K562 (cell line): ENCODE results near the gene SEBOX. TPM values are rescaled to one million over a fixed set of nuclear protein-coding genes. Genes with fewer than 3 reads are reported as not detected.
A peak's percentile ranks its signal among the peaks of the same experiment; 100 is the strongest.

Experiments used
- ARID2 ChIP-seq: fragments of 450-650 bp; IDR thresholded peaks from 2 replicates; pipeline ENCODE4 v1.6.1; 2017; ENCODE audit warnings: antibody characterized with exemption, mild to moderate bottlenecking
- C11orf30 ChIP-seq: fragments of 450-650 bp; IDR thresholded peaks from 2 replicates; pipeline ENCODE4 v1.6.1; 2016; ENCODE audit warnings: low read depth, mild to moderate bottlenecking
- DACH1 ChIP-seq: fragments of 450-650 bp; IDR thresholded peaks from 2 replicates; pipeline ENCODE4 v1.6.1; 2018; ENCODE audit not compliant: partially characterized antibody
- GTF2F1 ChIP-seq: IDR thresholded peaks from 2 replicates; pipeline ENCODE4 v1.6.1; 2011; ENCODE audit warnings: low read depth, low read length, improper control_type of control experiment
- KDM5B ChIP-seq: fragments of 200-600 bp; sonication (generic); IDR thresholded peaks from 2 replicates; pipeline ENCODE4 v1.6.1; 2012; ENCODE audit warnings: low read depth, mild to moderate bottlenecking, moderate library complexity, low read length, control low read depth, inconsistent platforms; ENCODE audit not compliant: insufficient replicate concordance
- MAFK ChIP-seq: IDR thresholded peaks from 2 replicates; pipeline ENCODE4 v1.6.1; 2011; ENCODE audit warnings: low read length, improper control_type of control experiment
- NFIC ChIP-seq: fragments of 450-650 bp; IDR thresholded peaks from 2 replicates; pipeline ENCODE4 v1.6.1; 2017; ENCODE audit warnings: mild to moderate bottlenecking, inconsistent platforms
- NR1H2 ChIP-seq: sonication (generic); formaldehyde crosslinking; IDR thresholded peaks from 2 replicates; pipeline ENCODE4 v1.4.0; 2020; ENCODE audit warnings: mild to moderate bottlenecking, missing genetic modification reagents
- NR3C1 ChIP-seq: sonication (generic); formaldehyde crosslinking; IDR thresholded peaks from 2 replicates; pipeline ENCODE4 v1.8.1; 2022; ENCODE audit warnings: missing genetic modification reagents
- PHF8 ChIP-seq: fragments of 200-600 bp; sonication (generic); IDR thresholded peaks from 2 replicates; pipeline ENCODE4 v1.6.1; 2012; ENCODE audit warnings: mixed run types, mild to moderate bottlenecking, inconsistent platforms, low read length, moderate library complexity, borderline replicate concordance
- PREB ChIP-seq: sonication (generic); formaldehyde crosslinking; IDR thresholded peaks from 2 replicates; pipeline ENCODE4 v1.8.1; 2023; ENCODE audit warnings: mild to moderate bottlenecking, missing genetic modification reagents
- RBM17 ChIP-seq: fragments of 200-400 bp; formaldehyde crosslinking; IDR thresholded peaks from 2 replicates; pipeline ENCODE4 v1.6.1; 2017; ENCODE audit warnings: low read depth, mild to moderate bottlenecking, low read length, borderline replicate concordance
- SMARCA5 ChIP-seq: fragments of 450-650 bp; IDR thresholded peaks from 2 replicates; pipeline ENCODE4 v1.6.1; 2016
- TSC22D4 ChIP-seq: fragments of 450-650 bp; IDR thresholded peaks from 2 replicates; pipeline ENCODE4 v1.6.1; 2016; ENCODE audit warnings: missing genetic modification characterization, missing biosample characterization, control low read depth
- UBTF ChIP-seq, 2 experiments: IDR thresholded peaks; 2 replicates each; pipeline ENCODE4 v1.6.1; 2012; ENCODE audit warnings: improper control_type of control experiment in 2 of 2, low read depth in 2 of 2, low read length in 2 of 2, borderline replicate concordance in 1 of 2
- ZBTB11 ChIP-seq, 3 experiments: fragments of 200-800 bp in 1 of 3; fragments of 250-450 bp in 1 of 3; fragments of 450-650 bp in 1 of 3; sonication (Bioruptor Pico) in 1 of 3; sonication (Bioruptor generic) in 1 of 3; formaldehyde crosslinking in 1 of 3; IDR thresholded peaks; 2 replicates each; pipeline versions ENCODE4 v1.6.1 to v1.8.0; 2016 to 2022; ENCODE audit warnings: mild to moderate bottlenecking in 2 of 3, missing genetic modification characterization in 2 of 3, missing compliant biosample characterization in 1 of 3, moderate library complexity in 1 of 3
- ZBTB7A ChIP-seq: IDR thresholded peaks from 2 replicates; pipeline ENCODE4 v1.6.1; 2011; ENCODE audit warnings: low read depth, mild to moderate bottlenecking, low read length, moderate library complexity, borderline replicate concordance; ENCODE audit not compliant: control insufficient read depth
- ZNF175 ChIP-seq: fragments of 200-800 bp; sonication (Bioruptor generic); IDR thresholded peaks from 2 replicates; pipeline ENCODE4 v1.6.1; 2016; ENCODE audit warnings: low read depth, mild to moderate bottlenecking, missing genetic modification characterization, missing compliant biosample characterization
- ZNF41 ChIP-seq: fragments of 250-450 bp; sonication (Bioruptor Pico); conservative IDR thresholded peaks from 2 replicates; pipeline ENCODE4 v1.4.0; 2020; ENCODE audit warnings: mild to moderate bottlenecking
- polyA plus RNA-seq, 8 experiments: library from polyadenylated mRNA; depleted of rRNA in 4 of 8; stranded (reverse) in 5 of 8; unstranded in 3 of 8; fragments of >200 nt; fragmentation: Nextera tagmentation in 2 of 8; fragmentation: Illumina TruSeq in 1 of 8; extraction: Ambion mirVana in 2 of 8; extraction: Trizol in 1 of 8; gene quantifications; 2 replicates each; pipeline versions ENCODE4 v1.2.1 to v1.2.3, GENCODE V29; 2011 to 2014; ENCODE audit warnings: inconsistent platforms in 1 of 8, missing spikeins in 1 of 8
- total RNA-seq, 7 experiments: library from RNA; depleted of rRNA in 6 of 7; stranded (reverse); fragments of >200 nt in 6 of 7; fragmentation: Illumina TruSeq in 2 of 7; extraction: Trizol in 2 of 7; gene quantifications; 2 replicates each; pipeline versions ENCODE4 v1.2.1 to v1.2.3, GENCODE V29; 2011 to 2021; ENCODE audit warnings: low replicate concordance in 1 of 7

SEBOX gene
- total and polyA plus RNA-seq, 9 of the 15 experiments (the other 6 are each of a cell fraction or from before 2014, with no cell fraction given): not detected

- no peak for TF ChIP-seq NR1H2 (CRISPR knock-in tag)
- TF ChIP-seq DACH1: no peak
- TF ChIP-seq KDM5B: peak; percentile 32
- TF ChIP-seq ZNF175 (CRISPR knock-in tag): no peak
- no peak for TF ChIP-seq MAFK
- TF ChIP-seq NR3C1 (CRISPR knock-in tag): 0 out of 2 replicates have a peak, but pooled peaks have one; percentile 11
- no peak for TF ChIP-seq RBM17
- no peak for TF ChIP-seq ZNF41 (CRISPR knock-in tag)
- TF ChIP-seq PREB (CRISPR knock-in tag): peak; percentile 91; the same call in 1 of the 2 replicates
- no peak for TF ChIP-seq SMARCA5
- peak; percentile 33; the same call in 1 of the 2 replicates for TF ChIP-seq ARID2
- no peak for TF ChIP-seq NFIC
- TF ChIP-seq ZBTB11 (CRISPR knock-in tag; IDR thresholded peaks at IDR 0.05): peak in 1 of 3 experiments; percentile 35; a peak in 1 of 6 replicates
- TF ChIP-seq GTF2F1: no peak
- TF ChIP-seq TSC22D4 (tag): no peak
- TF ChIP-seq PHF8: no peak
- TF ChIP-seq C11orf30: no peak
- peak; percentile 60; the same call in 1 of the 2 replicates for TF ChIP-seq ZBTB7A
- 0 out of 4 replicates have a peak, but pooled peaks have one; percentile 46 to 59 for TF ChIP-seq UBTF (IDR thresholded peaks at IDR 0.05; ENCODE audit: borderline replicate concordance in 1 of 2, low read depth in 2 of 2, low read length in 2 of 2)
These were observed 46.8 kb downstream of the SEBOX start (continued) for GRCh38 chr17:28317966-28318758.
